DND-41 (cell line): Measurements from ENCODE around the gene CST2.
"Not testable (repeated sequence)": the region's sequence is repeated elsewhere in the genome, so short reads cannot be mapped to it uniquely, and the experiment has no call there.

Source experiments
- ATAC-seq: fragments of 200-7000 bp; cut with Tn5 transposase; 3 replicates; pipeline ENCODE4 v1.9.1; 2021; ENCODE audit warnings: low read depth; ENCODE audit not compliant: insufficient read depth
- DNase-seq: peaks from one replicate; pipeline ENCODE4 v3.0.0-alpha.2; 2020
- H2AFZ ChIP-seq: 2 replicates; pipeline ENCODE4 v1.6.0; 2012; ENCODE audit warnings: low read depth, low read length
- H3K27ac ChIP-seq: 2 replicates; pipeline ENCODE4 v1.5.1; 2012; ENCODE audit warnings: low read length, inconsistent platforms
- H3K27me3 ChIP-seq: fragments of 200-600 bp; sonication (generic); 2 replicates; pipeline ENCODE4 v1.6.0; 2012; ENCODE audit warnings: low read length, mild to moderate bottlenecking, inconsistent platforms; ENCODE audit not compliant: insufficient read depth, poor library complexity
- H3K36me3 ChIP-seq: 2 replicates; pipeline ENCODE4 v1.5.1; 2012; ENCODE audit warnings: low read length, inconsistent platforms; ENCODE audit not compliant: insufficient read depth
- H3K4me1 ChIP-seq: 2 replicates; pipeline ENCODE4 v1.5.1; 2012; ENCODE audit warnings: mild to moderate bottlenecking, low read length; ENCODE audit not compliant: insufficient read depth
- H3K4me2 ChIP-seq: 2 replicates; pipeline ENCODE4 v1.6.0; 2012; ENCODE audit warnings: mild to moderate bottlenecking, moderate library complexity, low read length, inconsistent platforms; ENCODE audit not compliant: insufficient read depth
- H3K4me3 ChIP-seq, 2 experiments: fragments of 200-600 bp in 1 of 2; shearing (Covaris generic) in 1 of 2; 2 replicates each; pipeline ENCODE4 v1.5.1; 2012 to 2016; ENCODE audit warnings: inconsistent platforms in 2 of 2, low read length in 2 of 2, mild to moderate bottlenecking in 2 of 2, low read depth in 1 of 2, moderate library complexity in 1 of 2
- H3K79me2 ChIP-seq: 2 replicates; pipeline ENCODE4 v1.6.0; 2012; ENCODE audit warnings: low read length, inconsistent platforms; ENCODE audit not compliant: insufficient read depth
- H3K9ac ChIP-seq: 2 replicates; pipeline ENCODE4 v1.6.0; 2012; ENCODE audit warnings: low read depth, mild to moderate bottlenecking, inconsistent platforms, low read length, moderate library complexity
- H3K9me3 ChIP-seq: 2 replicates; pipeline ENCODE4 v1.5.1; 2012; ENCODE audit warnings: low read length, moderate library complexity, mild to moderate bottlenecking, inconsistent platforms; ENCODE audit not compliant: insufficient read depth, severe bottlenecking
- H4K20me1 ChIP-seq: 2 replicates; pipeline ENCODE4 v1.6.0; 2012; ENCODE audit warnings: low read length; ENCODE audit not compliant: insufficient read depth
- CTCF ChIP-seq: IDR thresholded peaks from 2 replicates; pipeline ENCODE4 v1.5.1; 2012; ENCODE audit warnings: borderline replicate concordance, low read length, moderate library complexity, mild to moderate bottlenecking; ENCODE audit not compliant: poor library complexity, severe bottlenecking; ENCODE audit errors: extremely low read depth
- EZH2 ChIP-seq: IDR thresholded peaks from 3 replicates; pipeline ENCODE4 v1.6.1; 2012; ENCODE audit warnings: borderline replicate concordance, low read depth, mild to moderate bottlenecking, moderate library complexity, low read length, inconsistent platforms; ENCODE audit not compliant: severe bottlenecking

CST2 gene

DNA sequence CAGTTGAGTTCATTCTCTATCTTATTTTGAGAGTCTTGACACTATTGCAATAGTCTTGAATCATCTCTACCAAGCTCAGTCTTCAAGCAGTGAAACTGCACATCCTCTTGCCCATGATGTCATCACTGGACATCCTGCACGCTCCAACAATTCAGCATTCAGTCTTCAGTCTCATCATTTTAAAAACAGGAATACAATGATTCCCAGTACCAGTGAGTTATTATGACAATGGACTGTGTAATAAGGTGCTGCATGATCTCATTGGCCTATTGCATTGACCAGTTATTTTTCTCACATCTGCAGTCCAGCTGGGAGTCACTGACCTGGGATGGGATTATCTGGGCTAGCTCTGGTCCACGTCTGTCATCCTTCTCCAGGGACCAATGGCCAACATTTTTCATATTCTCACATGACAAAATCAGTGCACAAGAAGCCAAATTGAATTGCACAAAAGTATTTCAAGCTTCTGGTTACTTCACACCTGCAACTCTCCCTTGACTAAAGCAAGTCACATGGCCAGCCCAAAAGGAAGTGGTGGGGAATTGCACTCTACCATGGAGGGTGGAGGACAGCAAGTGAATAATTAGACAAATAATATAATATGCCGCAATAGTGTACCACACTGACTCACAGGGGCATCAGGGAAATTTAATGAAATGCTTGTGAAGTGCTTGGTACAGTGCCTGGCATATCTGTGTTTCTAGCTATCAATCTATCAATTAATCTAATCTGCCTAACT lies 6.4 kb upstream of the CST2 start:
- H3K4me3 ChIP-seq: no peak overlapping the region
- H3K36me3 ChIP-seq: no peaks in the 10 kb centered on the region
- H3K9ac ChIP-seq: no peak overlapping the region
- no peaks in the 10 kb centered on the region for H3K4me1 ChIP-seq
- ATAC-seq (peak; percentile 52; the same call in 1 of the 3 replicates), DNase-seq (no peak)
- H3K79me2 ChIP-seq: no peaks in the 10 kb centered on the region
- no peak overlapping the region for H3K27ac ChIP-seq
- H3K27me3 ChIP-seq: no peaks in the 10 kb centered on the region
- H4K20me1 ChIP-seq: no peaks in the 10 kb centered on the region
- no peak overlapping the region for H3K4me2 ChIP-seq
- H2AFZ ChIP-seq: no peak overlapping the region
- TF ChIP-seq EZH2 (no peak), CTCF (no peak)
- H3K9me3 ChIP-seq: no peaks in the 10 kb centered on the region

DNA sequence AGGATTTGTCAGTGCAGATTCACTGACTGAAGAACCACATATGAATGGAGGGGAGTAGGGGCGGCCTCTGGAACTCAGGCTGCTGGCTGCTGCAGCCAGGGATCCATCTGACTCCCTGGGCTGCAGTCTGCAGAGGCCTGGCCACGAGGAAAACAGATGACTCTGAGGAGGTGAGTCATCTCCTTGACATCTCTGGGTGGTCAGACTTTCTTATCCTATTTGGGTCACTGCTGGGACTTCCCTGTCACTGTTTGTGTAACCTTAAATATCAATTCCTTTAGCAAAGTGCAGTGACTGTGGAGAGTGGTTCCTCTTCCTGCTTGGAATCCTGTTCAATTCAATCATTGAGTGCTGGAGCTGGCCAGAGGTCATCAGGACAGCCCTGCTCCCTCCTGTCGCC lies 5.4 kb upstream of the CST2 start:
- H3K27ac ChIP-seq, H4K20me1 ChIP-seq, H3K79me2 ChIP-seq, H3K36me3 ChIP-seq, H3K27me3 ChIP-seq, H3K9ac ChIP-seq, H3K9me3 ChIP-seq, ATAC-seq, H3K4me2 ChIP-seq, DNase-seq, H3K4me1 ChIP-seq, H2AFZ ChIP-seq, H3K4me3 ChIP-seq: not testable (repeated sequence)

- Histone ChIP-seq H3K36me3 (no peaks in the 10 kb centered on the region), H3K4me1 (no peaks in the 10 kb centered on the region; the same call in 1 of the 2 replicates), H3K9me3 (no peaks in the 10 kb centered on the region), H3K9ac (no peak overlapping the region), H2AFZ (no peak overlapping the region; the same call in 1 of the 2 replicates), H3K4me2 (no peak overlapping the region), H3K27me3 (no peaks in the 10 kb centered on the region), H4K20me1 (no peaks in the 10 kb centered on the region), H3K79me2 (no peaks in the 10 kb centered on the region), H3K27ac (no peak overlapping the region), H3K4me3 (no peak overlapping the region)
- TF ChIP-seq EZH2: no peak
- TF ChIP-seq CTCF: no peak
- ATAC-seq (peak; percentile 66), DNase-seq (no peak)
These were observed 2.8 kb downstream of the CST2 start for GRCh38 chr20:23823621-23824324.

- TF ChIP-seq CTCF: no peak
- no peak for TF ChIP-seq EZH2
These were observed 3.4 kb downstream of the CST2 start for GRCh38 chr20:23823111-23823510.

More at GRCh38 chr20:23823111-23823510, 3.4 kb downstream of the CST2 start:
- H3K4me3 ChIP-seq: no peak overlapping the region
- no peaks in the 10 kb centered on the region for H3K36me3 ChIP-seq
- DNase-seq (no peak), ATAC-seq (no peak)
- H2AFZ ChIP-seq: no peak overlapping the region; the same call in 1 of the 2 replicates
- H3K4me1 ChIP-seq: no peaks in the 10 kb centered on the region; the same call in 1 of the 2 replicates
- H3K79me2 ChIP-seq: no peaks in the 10 kb centered on the region
- no peaks in the 10 kb centered on the region for H3K9me3 ChIP-seq
- no peak overlapping the region for H3K9ac ChIP-seq
- no peaks in the 10 kb centered on the region for H3K27me3 ChIP-seq
- no peak overlapping the region for H3K27ac ChIP-seq
- no peak overlapping the region for H3K4me2 ChIP-seq
- H4K20me1 ChIP-seq: no peaks in the 10 kb centered on the region
